Measurements from ENCODE around the gene PNPLA7. TPM values are rescaled to one million over a fixed set of nuclear protein-coding genes. Genes with fewer than 3 reads are reported as not detected.
A peak's percentile ranks its signal among the peaks of the same experiment; 100 is the strongest.

PNPLA7 gene
- total and polyA plus RNA-seq, 2 of the 13 experiments (the other 11 are each of a cell fraction or from before 2014, with no cell fraction given): 0.42 to 1.5 TPM

DNA sequence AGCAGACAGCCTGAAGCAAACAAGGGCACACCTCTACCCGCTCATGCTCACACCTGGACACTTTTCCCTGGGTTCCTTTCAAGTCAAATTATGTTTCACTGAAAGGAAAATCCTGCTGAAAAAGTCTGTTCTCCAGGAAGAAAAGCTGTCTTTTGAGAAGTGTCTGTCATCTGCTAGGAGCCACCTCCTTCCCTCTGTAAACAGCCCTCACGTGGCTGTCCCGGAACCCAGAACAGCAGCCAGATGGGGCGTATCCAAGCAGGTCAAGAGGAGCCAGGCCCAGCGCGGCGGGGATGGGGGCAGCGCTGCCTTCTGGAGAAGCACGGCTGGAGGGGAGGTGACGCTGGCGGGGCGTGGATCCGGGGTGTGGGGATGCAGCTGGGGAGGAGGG lies at the start of gene PNPLA7 (continued):
- TF ChIP-seq ZFX (CRISPR knock-in tag; IDR thresholded peaks at IDR 0.05; ENCODE audit: low read depth) (peak; percentile 52), ELF3 (CRISPR knock-in tag; IDR thresholded peaks at IDR 0.05) (peak; percentile 35; the same call in 1 of the 2 replicates), SOX13 (IDR thresholded peaks at IDR 0.05) (no peak), SOX13 (CRISPR knock-in tag; conservative IDR thresholded peaks at IDR 0.05 in 1 of 2, IDR thresholded peaks at IDR 0.05 in 1 of 2) (peak in 1 of 2 experiments; percentile 41; a peak in 1 of 4 replicates), TFAP4 (IDR thresholded peaks at IDR 0.05; ENCODE audit: borderline replicate concordance, low read depth) (peak; percentile 57; the same call in 1 of the 2 replicates), CBFB (CRISPR knock-in tag; IDR thresholded peaks at IDR 0.05) (no peak), KLF16 (CRISPR knock-in tag; IDR thresholded peaks at IDR 0.05) (peak in 1 of 2 experiments; percentile 48; a peak in 1 of 4 replicates), ZNF230 (CRISPR knock-in tag; IDR thresholded peaks at IDR 0.05) (no peak), HDAC1 (CRISPR knock-in tag; IDR thresholded peaks at IDR 0.05) (peak; percentile 55), HDAC2 (CRISPR knock-in tag; IDR thresholded peaks at IDR 0.05) (peak; percentile 28; the same call in 1 of the 2 replicates), MTA3 (CRISPR knock-in tag; IDR thresholded peaks at IDR 0.05) (no peak), FOXA3 (CRISPR knock-in tag; IDR thresholded peaks at IDR 0.05) (peak; percentile 91), NFE2L1 (CRISPR knock-in tag; IDR thresholded peaks at IDR 0.05; ENCODE audit: borderline replicate concordance) (no peak), NONO (IDR thresholded peaks at IDR 0.05) (no peak), NONO (CRISPR knock-in tag; conservative IDR thresholded peaks at IDR 0.05) (0 out of 2 replicates have a peak, but pooled peaks have one; percentile 33), ZNF609 (CRISPR knock-in tag; IDR thresholded peaks at IDR 0.05; ENCODE audit: borderline replicate concordance) (no peak), FOXK2 (IDR thresholded peaks at IDR 0.05) (peak; percentile 80; the same call in 1 of the 2 replicates)
- TF ChIP-seq, protein P1, sequence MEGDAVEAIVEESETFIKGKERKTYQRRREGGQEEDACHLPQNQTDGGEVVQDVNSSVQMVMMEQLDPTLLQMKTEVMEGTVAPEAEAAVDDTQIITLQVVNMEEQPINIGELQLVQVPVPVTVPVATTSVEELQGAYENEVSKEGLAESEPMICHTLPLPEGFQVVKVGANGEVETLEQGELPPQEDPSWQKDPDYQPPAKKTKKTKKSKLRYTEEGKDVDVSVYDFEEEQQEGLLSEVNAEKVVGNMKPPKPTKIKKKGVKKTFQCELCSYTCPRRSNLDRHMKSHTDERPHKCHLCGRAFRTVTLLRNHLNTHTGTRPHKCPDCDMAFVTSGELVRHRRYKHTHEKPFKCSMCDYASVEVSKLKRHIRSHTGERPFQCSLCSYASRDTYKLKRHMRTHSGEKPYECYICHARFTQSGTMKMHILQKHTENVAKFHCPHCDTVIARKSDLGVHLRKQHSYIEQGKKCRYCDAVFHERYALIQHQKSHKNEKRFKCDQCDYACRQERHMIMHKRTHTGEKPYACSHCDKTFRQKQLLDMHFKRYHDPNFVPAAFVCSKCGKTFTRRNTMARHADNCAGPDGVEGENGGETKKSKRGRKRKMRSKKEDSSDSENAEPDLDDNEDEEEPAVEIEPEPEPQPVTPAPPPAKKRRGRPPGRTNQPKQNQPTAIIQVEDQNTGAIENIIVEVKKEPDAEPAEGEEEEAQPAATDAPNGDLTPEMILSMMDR (CRISPR knock-in tag; IDR thresholded peaks at IDR 0.05): peak; percentile 31; the same call in 1 of the 2 replicates
- TF ChIP-seq, protein P2, sequence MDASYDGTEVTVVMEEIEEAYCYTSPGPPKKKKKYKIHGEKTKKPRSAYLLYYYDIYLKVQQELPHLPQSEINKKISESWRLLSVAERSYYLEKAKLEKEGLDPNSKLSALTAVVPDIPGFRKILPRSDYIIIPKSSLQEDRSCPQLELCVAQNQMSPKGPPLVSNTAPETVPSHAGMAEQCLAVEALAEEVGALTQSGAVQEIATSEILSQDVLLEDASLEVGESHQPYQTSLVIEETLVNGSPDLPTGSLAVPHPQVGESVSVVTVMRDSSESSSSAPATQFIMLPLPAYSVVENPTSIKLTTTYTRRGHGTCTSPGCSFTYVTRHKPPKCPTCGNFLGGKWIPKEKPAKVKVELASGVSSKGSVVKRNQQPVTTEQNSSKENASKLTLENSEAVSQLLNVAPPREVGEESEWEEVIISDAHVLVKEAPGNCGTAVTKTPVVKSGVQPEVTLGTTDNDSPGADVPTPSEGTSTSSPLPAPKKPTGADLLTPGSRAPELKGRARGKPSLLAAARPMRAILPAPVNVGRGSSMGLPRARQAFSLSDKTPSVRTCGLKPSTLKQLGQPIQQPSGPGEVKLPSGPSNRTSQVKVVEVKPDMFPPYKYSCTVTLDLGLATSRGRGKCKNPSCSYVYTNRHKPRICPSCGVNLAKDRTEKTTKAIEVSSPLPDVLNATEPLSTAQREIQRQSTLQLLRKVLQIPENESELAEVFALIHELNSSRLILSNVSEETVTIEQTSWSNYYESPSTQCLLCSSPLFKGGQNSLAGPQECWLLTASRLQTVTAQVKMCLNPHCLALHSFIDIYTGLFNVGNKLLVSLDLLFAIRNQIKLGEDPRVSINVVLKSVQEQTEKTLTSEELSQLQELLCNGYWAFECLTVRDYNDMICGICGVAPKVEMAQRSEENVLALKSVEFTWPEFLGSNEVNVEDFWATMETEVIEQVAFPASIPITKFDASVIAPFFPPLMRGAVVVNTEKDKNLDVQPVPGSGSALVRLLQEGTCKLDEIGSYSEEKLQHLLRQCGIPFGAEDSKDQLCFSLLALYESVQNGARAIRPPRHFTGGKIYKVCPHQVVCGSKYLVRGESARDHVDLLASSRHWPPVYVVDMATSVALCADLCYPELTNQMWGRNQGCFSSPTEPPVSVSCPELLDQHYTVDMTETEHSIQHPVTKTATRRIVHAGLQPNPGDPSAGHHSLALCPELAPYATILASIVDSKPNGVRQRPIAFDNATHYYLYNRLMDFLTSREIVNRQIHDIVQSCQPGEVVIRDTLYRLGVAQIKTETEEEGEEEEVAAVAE (CRISPR knock-in tag; IDR thresholded peaks at IDR 0.05; ENCODE audit: borderline replicate concordance): peak; percentile 29; the same call in 1 of the 2 replicates

Measured in HepG2 (cell line).